HepG2 (cell line): ENCODE results near the gene VAMP2.

Source experiments
- EP300 ChIP-seq, 3 experiments: sonication (generic) in 1 of 3; formaldehyde crosslinking in 1 of 3; IDR thresholded peaks; 2 replicates each; pipeline versions ENCODE4 v1.5.1 to v1.6.1; 2011 to 2020; ENCODE audit warnings: low read depth in 2 of 3, low read length in 2 of 3, borderline replicate concordance in 1 of 3, improper control_type of control experiment in 1 of 3, mild to moderate bottlenecking in 1 of 3, missing genetic modification reagents in 1 of 3, moderate library complexity in 1 of 3
- EZH2 ChIP-seq: conservative IDR thresholded peaks from 2 replicates; pipeline ENCODE4 v1.6.1; 2012; ENCODE audit warnings: mild to moderate bottlenecking, low read depth, low read length, moderate library complexity
- KAT7 ChIP-seq: IDR thresholded peaks from 2 replicates; pipeline ENCODE4 v1.6.1; 2018; ENCODE audit warnings: borderline replicate concordance, missing compliant biosample characterization
- KLF9 ChIP-seq: IDR thresholded peaks from 2 replicates; pipeline ENCODE4 v1.6.1; 2016; ENCODE audit warnings: low read depth
- MED1 ChIP-seq: sonication (generic); formaldehyde crosslinking; IDR thresholded peaks from 2 replicates; pipeline ENCODE4 v1.4.0; 2020; ENCODE audit warnings: missing genetic modification reagents
- NR2F2 ChIP-seq: IDR thresholded peaks from 2 replicates; pipeline ENCODE4 v1.6.1; 2012; ENCODE audit warnings: low read depth, inconsistent platforms, borderline replicate concordance
- PAXIP1 ChIP-seq: sonication (generic); formaldehyde crosslinking; conservative IDR thresholded peaks from 2 replicates; pipeline ENCODE4 v1.4.0; 2020; ENCODE audit warnings: mild to moderate bottlenecking, missing genetic modification reagents, moderate library complexity
- POLR2AphosphoS5 ChIP-seq: IDR thresholded peaks from 2 replicates; pipeline ENCODE4 v1.6.1; 2012; ENCODE audit warnings: low read depth, low read length
- TCF7L2 ChIP-seq: IDR thresholded peaks from 2 replicates; pipeline ENCODE4 v1.6.1; 2011; ENCODE audit warnings: mild to moderate bottlenecking, low read depth, low read length, moderate library complexity
- ZNF589 ChIP-seq: sonication (generic); formaldehyde crosslinking; conservative IDR thresholded peaks from 2 replicates; pipeline ENCODE4 v1.8.0; 2022; ENCODE audit warnings: mild to moderate bottlenecking, moderate library complexity, missing genetic modification reagents
- ZNF639 ChIP-seq: conservative IDR thresholded peaks from 2 replicates; pipeline ENCODE4 v1.6.1; 2018; ENCODE audit warnings: missing genetic modification reagents
- TF ChIP-seq, protein P1 (sequence below): IDR thresholded peaks from 2 replicates; pipeline ENCODE4 v1.6.1; 2016
- TF ChIP-seq, protein P2 (sequence below): sonication (generic); formaldehyde crosslinking; IDR thresholded peaks from 2 replicates; pipeline ENCODE4 v1.5.0; 2020; ENCODE audit warnings: mild to moderate bottlenecking, missing genetic modification reagents, moderate library complexity

DNA sequence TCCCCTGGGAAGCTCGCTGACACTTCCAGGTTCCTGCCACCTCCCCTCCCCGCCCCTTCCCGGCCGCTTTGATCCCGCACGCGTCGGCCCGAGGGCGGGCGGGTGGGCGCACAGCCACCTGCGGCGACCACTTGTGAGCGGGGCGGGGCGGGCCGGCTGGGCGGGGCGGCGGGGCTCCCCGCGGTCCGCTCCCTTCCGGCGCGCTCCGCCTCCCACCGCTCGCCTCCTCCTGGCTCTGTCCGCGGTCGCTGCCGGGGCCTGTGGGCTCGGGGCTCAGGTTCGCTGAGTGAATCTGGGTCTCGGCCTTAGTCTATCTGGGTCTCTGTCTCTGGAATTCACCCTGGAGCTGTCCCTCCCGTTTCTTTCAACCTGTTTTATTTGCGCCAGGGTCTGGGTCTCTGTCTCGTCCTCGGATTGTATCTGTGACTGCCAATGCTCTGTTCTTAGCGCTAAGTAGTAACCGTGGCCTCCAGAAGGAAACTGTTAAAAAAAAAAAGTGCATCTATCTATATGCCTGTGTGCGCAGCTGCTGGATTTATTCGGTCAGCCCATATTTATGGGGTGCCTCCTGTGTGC, 36.2 kb downstream of the VAMP2 start:
- TF ChIP-seq ZNF639 (CRISPR knock-in tag): no peak
- TF ChIP-seq EZH2: no peak
- no peak for TF ChIP-seq TCF7L2
- TF ChIP-seq, protein P1, sequence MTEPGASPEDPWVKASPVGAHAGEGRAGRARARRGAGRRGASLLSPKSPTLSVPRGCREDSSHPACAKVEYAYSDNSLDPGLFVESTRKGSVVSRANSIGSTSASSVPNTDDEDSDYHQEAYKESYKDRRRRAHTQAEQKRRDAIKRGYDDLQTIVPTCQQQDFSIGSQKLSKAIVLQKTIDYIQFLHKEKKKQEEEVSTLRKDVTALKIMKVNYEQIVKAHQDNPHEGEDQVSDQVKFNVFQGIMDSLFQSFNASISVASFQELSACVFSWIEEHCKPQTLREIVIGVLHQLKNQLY (CRISPR knock-in tag): no peak
- TF ChIP-seq NR2F2: no peak
- no peak for TF ChIP-seq POLR2AphosphoS5
- TF ChIP-seq, protein P2, sequence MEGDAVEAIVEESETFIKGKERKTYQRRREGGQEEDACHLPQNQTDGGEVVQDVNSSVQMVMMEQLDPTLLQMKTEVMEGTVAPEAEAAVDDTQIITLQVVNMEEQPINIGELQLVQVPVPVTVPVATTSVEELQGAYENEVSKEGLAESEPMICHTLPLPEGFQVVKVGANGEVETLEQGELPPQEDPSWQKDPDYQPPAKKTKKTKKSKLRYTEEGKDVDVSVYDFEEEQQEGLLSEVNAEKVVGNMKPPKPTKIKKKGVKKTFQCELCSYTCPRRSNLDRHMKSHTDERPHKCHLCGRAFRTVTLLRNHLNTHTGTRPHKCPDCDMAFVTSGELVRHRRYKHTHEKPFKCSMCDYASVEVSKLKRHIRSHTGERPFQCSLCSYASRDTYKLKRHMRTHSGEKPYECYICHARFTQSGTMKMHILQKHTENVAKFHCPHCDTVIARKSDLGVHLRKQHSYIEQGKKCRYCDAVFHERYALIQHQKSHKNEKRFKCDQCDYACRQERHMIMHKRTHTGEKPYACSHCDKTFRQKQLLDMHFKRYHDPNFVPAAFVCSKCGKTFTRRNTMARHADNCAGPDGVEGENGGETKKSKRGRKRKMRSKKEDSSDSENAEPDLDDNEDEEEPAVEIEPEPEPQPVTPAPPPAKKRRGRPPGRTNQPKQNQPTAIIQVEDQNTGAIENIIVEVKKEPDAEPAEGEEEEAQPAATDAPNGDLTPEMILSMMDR (CRISPR knock-in tag): no peak
- no peak for TF ChIP-seq EP300 (IDR thresholded peaks at IDR 0.05; ENCODE audit: low read depth in 2 of 2, low read length in 2 of 2)
- TF ChIP-seq EP300 (CRISPR knock-in tag; IDR thresholded peaks at IDR 0.05; ENCODE audit: borderline replicate concordance): no peak
- no peak for TF ChIP-seq KLF9
- no peak for TF ChIP-seq PAXIP1 (CRISPR knock-in tag)
- TF ChIP-seq MED1 (CRISPR knock-in tag): peak; percentile 19; the same call in 1 of the 2 replicates
- no peak for TF ChIP-seq ZNF589 (CRISPR knock-in tag)
- no peak for TF ChIP-seq KAT7 (CRISPR knock-in tag)
